SK-N-SH (cell line): ENCODE data around the gene RNF212B. TPM values are rescaled to one million over a fixed set of nuclear protein-coding genes. Genes with fewer than 3 reads are reported as not detected.

Source experiments
- CTCF ChIA-PET: fragments of 300-600, 350-600 bp; formaldehyde crosslinking; extraction: SDS; loops from one replicate; lab custom pipeline; 2021; lab: Yijun Ruan, JAX
- POLR2A ChIA-PET: fragments of 350-600 bp; sonication (Branson Sonifier 250); formaldehyde crosslinking; extraction: SDS; loops from one replicate; lab custom pipeline; 2020; ENCODE audit warnings: antibody characterized with exemption, inconsistent platforms; lab: Yijun Ruan, JAX
- DNase-seq: peaks from one replicate; pipeline ENCODE4 v3.0.0; 2012
- H2AFZ ChIP-seq: fragments of 200-600 bp; sonication (generic); 2 replicates; pipeline ENCODE4 v1.8.1; 2016; ENCODE audit warnings: antibody characterized with exemption, mild to moderate bottlenecking, low read depth
- H3F3A ChIP-seq: fragments of 200-600 bp; sonication (generic); replicated peaks from 2 replicates; pipeline ENCODE3; 2016; ENCODE audit warnings: antibody characterized with exemption, mild to moderate bottlenecking; ENCODE audit not compliant: insufficient read depth
- H3K27ac ChIP-seq, 2 experiments: fragments of 200-500 bp in 1 of 2; fragments of 200-600 bp in 1 of 2; sonication (Bioruptor generic) in 1 of 2; sonication (generic), shearing (Covaris generic) in 1 of 2; 2 replicates each; pipeline versions ENCODE4 v1.5.1 to v1.6.1; 2014 to 2016; ENCODE audit warnings: low read depth in 2 of 2, inconsistent platforms in 1 of 2, low read length in 1 of 2, mild to moderate bottlenecking in 1 of 2, mixed read lengths in 1 of 2
- H3K27me3 ChIP-seq: fragments of 200-600 bp; sonication (generic), shearing (Covaris generic); 2 replicates; pipeline ENCODE4 v1.6.1; 2016; ENCODE audit warnings: mixed run types; ENCODE audit not compliant: insufficient read depth
- H3K36me3 ChIP-seq, 2 experiments: fragments of 200-500 bp in 1 of 2; fragments of 200-600 bp in 1 of 2; sonication (Bioruptor generic) in 1 of 2; sonication (generic) in 1 of 2; replicated peaks in 1 of 2; 2 replicates each; pipeline versions ENCODE3 to v1.5.1; 2014 to 2016; ENCODE audit warnings: low read length in 1 of 2, mild to moderate bottlenecking in 1 of 2; ENCODE audit not compliant: insufficient read depth in 2 of 2, control insufficient read depth in 1 of 2
- H3K4me1 ChIP-seq, 2 experiments: fragments of 200-500 bp in 1 of 2; fragments of 200-600 bp in 1 of 2; sonication (Bioruptor generic) in 1 of 2; sonication (generic), shearing (Covaris generic) in 1 of 2; 2 replicates each; pipeline versions ENCODE4 v1.5.1 to v1.6.1; 2014 to 2016; ENCODE audit warnings: low read depth in 1 of 2, low read length in 1 of 2, mixed run types in 1 of 2; ENCODE audit not compliant: insufficient read depth in 2 of 2, control insufficient read depth in 1 of 2
- H3K4me2 ChIP-seq: fragments of 200-600 bp; sonication (generic), shearing (Covaris generic); 2 replicates; pipeline ENCODE4 v1.6.1; 2017; ENCODE audit warnings: mixed run types
- H3K4me3 ChIP-seq, 2 experiments: fragments of 200-500 bp in 1 of 2; fragments of 200-600 bp in 1 of 2; sonication (Bioruptor generic) in 1 of 2; sonication (generic), shearing (Covaris generic) in 1 of 2; 2 replicates each; pipeline versions ENCODE4 v1.5.1 to v1.8.1; 2014 to 2016; ENCODE audit warnings: low read depth in 2 of 2, inconsistent platforms in 1 of 2, low read length in 1 of 2, mild to moderate bottlenecking in 1 of 2, mixed read lengths in 1 of 2, moderate library complexity in 1 of 2
- H3K79me2 ChIP-seq: fragments of 200-600 bp; sonication (generic); 2 replicates; pipeline ENCODE4 v1.8.1; 2017; ENCODE audit warnings: mild to moderate bottlenecking; ENCODE audit not compliant: insufficient read depth
- H3K9ac ChIP-seq: fragments of 200-600 bp; sonication (generic); 2 replicates; pipeline ENCODE4 v1.6.1; 2017; ENCODE audit warnings: mixed run types
- H3K9me2 ChIP-seq: fragments of 200-600 bp; sonication (generic); 2 replicates; pipeline ENCODE4 v1.6.1; 2017; ENCODE audit warnings: mixed run types
- H3K9me3 ChIP-seq: fragments of 200-600 bp; sonication (generic); 2 replicates; pipeline ENCODE4 v1.6.1; 2017; ENCODE audit warnings: mixed run types, mild to moderate bottlenecking, moderate library complexity
- H4K20me1 ChIP-seq: fragments of 200-600 bp; sonication (generic); 2 replicates; pipeline ENCODE4 v1.6.1; 2017; ENCODE audit warnings: mild to moderate bottlenecking, mixed run types; ENCODE audit not compliant: insufficient read depth
- CHD2 ChIP-seq: fragments of 150-350 bp; IDR thresholded peaks from 2 replicates; pipeline ENCODE4 v1.6.1; 2018; ENCODE audit warnings: low read length; ENCODE audit not compliant: partially characterized antibody
- EP300 ChIP-seq, 2 experiments: IDR thresholded peaks; 2 replicates each; pipeline versions ENCODE4 v1.4.0 to v1.6.1; 2012; ENCODE audit warnings: borderline replicate concordance in 1 of 2, low read depth in 1 of 2, low read length in 1 of 2
- EZH2phosphoT487 ChIP-seq: fragments of 200-600 bp; sonication (generic); IDR thresholded peaks from 2 replicates; pipeline ENCODE4 v1.6.1; 2017; ENCODE audit warnings: low read depth, mixed run types, mild to moderate bottlenecking, antibody characterized with exemption, moderate library complexity, borderline replicate concordance
- GATA2 ChIP-seq: sonication (generic); formaldehyde crosslinking; IDR thresholded peaks from 2 replicates; pipeline ENCODE4 v1.5.0; 2020; ENCODE audit warnings: mild to moderate bottlenecking, missing genetic modification reagents
- JUND ChIP-seq: IDR thresholded peaks from 2 replicates; pipeline ENCODE4 v1.4.0; 2012
- MEF2A ChIP-seq: IDR thresholded peaks from 2 replicates; pipeline ENCODE4 v1.4.0; 2012; ENCODE audit warnings: low read depth, borderline replicate concordance
- MXI1 ChIP-seq: IDR thresholded peaks from 2 replicates; pipeline ENCODE4 v1.6.1; 2012; ENCODE audit warnings: mild to moderate bottlenecking, low read depth, low read length, improper control_type of control experiment
- RAD21 ChIP-seq: IDR thresholded peaks from 2 replicates; pipeline ENCODE4 v1.6.1; 2012; ENCODE audit warnings: mild to moderate bottlenecking, low read length
- RXRA ChIP-seq: IDR thresholded peaks from 2 replicates; pipeline ENCODE4 v1.4.0; 2012; ENCODE audit warnings: low read depth, mild to moderate bottlenecking, borderline replicate concordance
- SIN3A ChIP-seq: IDR thresholded peaks from 2 replicates; pipeline ENCODE4 v1.6.1; 2012; ENCODE audit warnings: low read depth, mild to moderate bottlenecking, low read length, moderate library complexity, borderline replicate concordance
- WGBS: methylation state at CpG from one replicate; pipeline ENCODE4 v1.1.6; 2017; ENCODE audit warnings: low lambda C conversion rate; 5-methylcytosine and 5-hydroxymethylcytosine counted together
- polyA plus RNA-seq, 3 experiments: library from polyadenylated mRNA; depleted of rRNA; stranded (reverse); fragments of >200 nt; gene quantifications; 2 replicates each; pipeline ENCODE4 v1.2.3, GENCODE V29; 2012
- TF ChIP-seq, protein P1 (sequence below): IDR thresholded peaks from 2 replicates; pipeline ENCODE4 v1.4.0; 2012; ENCODE audit warnings: low read depth
- TF ChIP-seq, protein P2 (sequence below): fragments of 150-350 bp; IDR thresholded peaks from 2 replicates; pipeline ENCODE4 v1.6.1; 2017; ENCODE audit warnings: antibody characterized with exemption, low read length, low read depth, borderline replicate concordance
- TF ChIP-seq, protein P3 (sequence below): IDR thresholded peaks from 2 replicates; pipeline ENCODE4; 2012
- TF ChIP-seq, protein P4 (sequence below): fragments of 200-600 bp; sonication (generic); IDR thresholded peaks from 2 replicates; pipeline ENCODE4 v1.6.1; 2017; ENCODE audit warnings: antibody characterized with exemption, mild to moderate bottlenecking, moderate library complexity
- TF ChIP-seq, protein P5 (sequence below): IDR thresholded peaks from 2 replicates; pipeline ENCODE4 v1.6.1; 2012; ENCODE audit warnings: mild to moderate bottlenecking, low read depth, low read length, moderate library complexity

The RNF212B gene
- polyA plus RNA-seq, 1 of the 3 experiments (the other 2 are of a cell fraction): not detected

DNA sequence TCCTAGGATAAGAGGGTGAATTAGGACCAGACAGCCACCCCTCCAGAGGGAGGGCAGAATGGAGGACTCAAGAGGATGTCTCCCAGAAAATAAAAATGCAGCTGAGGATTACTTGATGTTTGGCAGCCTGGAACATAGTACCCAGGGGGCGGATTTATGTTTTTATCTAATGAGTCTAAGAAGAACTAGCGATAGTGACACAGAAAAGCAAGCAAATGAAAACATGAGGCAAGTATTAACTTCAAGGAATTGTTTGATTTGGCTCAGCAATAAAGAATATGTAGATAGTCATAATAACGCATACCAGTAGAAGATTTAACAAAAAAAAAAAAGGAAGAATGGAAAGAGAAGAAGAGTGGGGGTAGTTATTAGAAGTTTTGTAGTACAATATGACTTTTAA, 44.3 kb upstream of the RNF212B start:
- POLR2A ChIA-PET: no interaction called here
- CTCF ChIA-PET: interaction anchor here (1.7 kb wide), 1 partner anchor 73 kb away, joined by 10 read pairs; no protein-coding TSS in a partner anchor
- no peaks in the 10 kb centered on the region for H3K9me2 ChIP-seq

DNA sequence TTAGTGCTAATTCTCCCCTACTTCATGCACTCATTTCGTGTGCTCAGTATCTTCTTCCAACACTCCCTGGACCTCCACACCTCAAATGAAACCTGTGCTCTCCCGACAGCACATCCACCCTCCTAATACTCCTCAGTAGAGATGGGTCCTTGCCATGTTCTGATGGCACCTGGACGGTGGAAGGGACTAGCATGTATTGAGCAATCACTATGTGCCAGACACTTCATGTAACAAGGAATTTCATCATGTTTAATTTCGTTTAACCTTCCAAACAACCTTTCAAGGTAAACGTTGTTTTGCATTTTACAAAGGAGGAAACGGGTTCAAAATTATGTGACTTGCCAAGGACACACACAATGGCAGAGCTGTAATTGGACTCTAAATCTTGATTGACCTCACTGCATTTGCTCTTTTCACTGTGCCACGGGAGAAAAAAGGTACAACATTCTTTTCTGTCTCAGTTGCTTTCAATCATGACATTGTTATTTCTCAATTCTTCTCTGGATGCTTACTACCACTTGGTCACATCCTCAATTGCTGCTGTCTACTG, 42.1 kb upstream of the RNF212B start:
- TF ChIP-seq, protein P1, sequence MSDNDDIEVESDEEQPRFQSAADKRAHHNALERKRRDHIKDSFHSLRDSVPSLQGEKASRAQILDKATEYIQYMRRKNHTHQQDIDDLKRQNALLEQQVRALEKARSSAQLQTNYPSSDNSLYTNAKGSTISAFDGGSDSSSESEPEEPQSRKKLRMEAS: no peak
- TF ChIP-seq, protein P2, sequence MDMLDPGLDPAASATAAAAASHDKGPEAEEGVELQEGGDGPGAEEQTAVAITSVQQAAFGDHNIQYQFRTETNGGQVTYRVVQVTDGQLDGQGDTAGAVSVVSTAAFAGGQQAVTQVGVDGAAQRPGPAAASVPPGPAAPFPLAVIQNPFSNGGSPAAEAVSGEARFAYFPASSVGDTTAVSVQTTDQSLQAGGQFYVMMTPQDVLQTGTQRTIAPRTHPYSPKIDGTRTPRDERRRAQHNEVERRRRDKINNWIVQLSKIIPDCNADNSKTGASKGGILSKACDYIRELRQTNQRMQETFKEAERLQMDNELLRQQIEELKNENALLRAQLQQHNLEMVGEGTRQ: no peak
- TF ChIP-seq CHD2 (no peak), SIN3A (no peak), EP300 (IDR thresholded peaks at IDR 0.05; ENCODE audit: borderline replicate concordance in 1 of 2, low read depth in 1 of 2, low read length in 1 of 2) (no peak), RXRA (no peak), MXI1 (no peak)
- TF ChIP-seq, protein P3, sequence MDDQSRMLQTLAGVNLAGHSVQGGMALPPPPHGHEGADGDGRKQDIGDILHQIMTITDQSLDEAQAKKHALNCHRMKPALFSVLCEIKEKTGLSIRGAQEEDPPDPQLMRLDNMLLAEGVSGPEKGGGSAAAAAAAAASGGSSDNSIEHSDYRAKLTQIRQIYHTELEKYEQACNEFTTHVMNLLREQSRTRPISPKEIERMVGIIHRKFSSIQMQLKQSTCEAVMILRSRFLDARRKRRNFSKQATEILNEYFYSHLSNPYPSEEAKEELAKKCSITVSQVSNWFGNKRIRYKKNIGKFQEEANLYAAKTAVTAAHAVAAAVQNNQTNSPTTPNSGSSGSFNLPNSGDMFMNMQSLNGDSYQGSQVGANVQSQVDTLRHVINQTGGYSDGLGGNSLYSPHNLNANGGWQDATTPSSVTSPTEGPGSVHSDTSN: no peak
- TF ChIP-seq, protein P4, sequence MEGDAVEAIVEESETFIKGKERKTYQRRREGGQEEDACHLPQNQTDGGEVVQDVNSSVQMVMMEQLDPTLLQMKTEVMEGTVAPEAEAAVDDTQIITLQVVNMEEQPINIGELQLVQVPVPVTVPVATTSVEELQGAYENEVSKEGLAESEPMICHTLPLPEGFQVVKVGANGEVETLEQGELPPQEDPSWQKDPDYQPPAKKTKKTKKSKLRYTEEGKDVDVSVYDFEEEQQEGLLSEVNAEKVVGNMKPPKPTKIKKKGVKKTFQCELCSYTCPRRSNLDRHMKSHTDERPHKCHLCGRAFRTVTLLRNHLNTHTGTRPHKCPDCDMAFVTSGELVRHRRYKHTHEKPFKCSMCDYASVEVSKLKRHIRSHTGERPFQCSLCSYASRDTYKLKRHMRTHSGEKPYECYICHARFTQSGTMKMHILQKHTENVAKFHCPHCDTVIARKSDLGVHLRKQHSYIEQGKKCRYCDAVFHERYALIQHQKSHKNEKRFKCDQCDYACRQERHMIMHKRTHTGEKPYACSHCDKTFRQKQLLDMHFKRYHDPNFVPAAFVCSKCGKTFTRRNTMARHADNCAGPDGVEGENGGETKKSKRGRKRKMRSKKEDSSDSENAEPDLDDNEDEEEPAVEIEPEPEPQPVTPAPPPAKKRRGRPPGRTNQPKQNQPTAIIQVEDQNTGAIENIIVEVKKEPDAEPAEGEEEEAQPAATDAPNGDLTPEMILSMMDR: no peak
- no peaks in the 10 kb centered on the region for H3F3A ChIP-seq
- no peak overlapping the region for H3K9ac ChIP-seq
- DNase-seq: no peak
- no peaks in the 10 kb centered on the region for H3K4me1 ChIP-seq
- no peaks in the 10 kb centered on the region for H3K79me2 ChIP-seq
- H3K27me3 ChIP-seq: peaks cover 57% of the 10 kb centered on the region; the same call in 1 of the 2 replicates
- ChIA-PET CTCF (interaction anchor here (1.4 kb wide), 2 partner anchors 14 to 127 kb away, joined by 3 to 4 read pairs; no protein-coding TSS in a partner anchor), POLR2A (no interaction called here)
- no peaks in the 10 kb centered on the region for H3K9me2 ChIP-seq
- 4% methylated on average over 7 of the region's 7 CpGs for WGBS
- H3K27ac ChIP-seq: no peak overlapping the region
- no peak overlapping the region for H2AFZ ChIP-seq
- no peaks in the 10 kb centered on the region for H4K20me1 ChIP-seq
- no peaks in the 10 kb centered on the region for H3K36me3 ChIP-seq
- no peak overlapping the region for H3K4me3 ChIP-seq
- no peaks in the 10 kb centered on the region for H3K9me3 ChIP-seq
- H3K4me2 ChIP-seq: no peak overlapping the region

More for the DNA sequence above, 44.3 kb upstream of the RNF212B start:
- Histone ChIP-seq H3K4me1 (no peaks in the 10 kb centered on the region), H3K4me2 (no peak overlapping the region), H3K27ac (no peak overlapping the region), H3K27me3 (peaks cover 45% of the 10 kb centered on the region; the same call in 1 of the 2 replicates), H4K20me1 (no peaks in the 10 kb centered on the region), H3K36me3 (no peaks in the 10 kb centered on the region), H3K9me3 (no peaks in the 10 kb centered on the region), H3K4me3 (no peak overlapping the region), H2AFZ (no peak overlapping the region), H3F3A (no peaks in the 10 kb centered on the region), H3K9ac (no peak overlapping the region), H3K79me2 (no peaks in the 10 kb centered on the region)
- no peak for DNase-seq
- WGBS: 5% methylated on average over 3 of the region's 3 CpGs
- TF ChIP-seq RAD21: no peak
- TF ChIP-seq EZH2phosphoT487: no peak
- no peak for TF ChIP-seq GATA2 (CRISPR knock-in tag)
- TF ChIP-seq JUND: no peak
- TF ChIP-seq, protein P5, sequence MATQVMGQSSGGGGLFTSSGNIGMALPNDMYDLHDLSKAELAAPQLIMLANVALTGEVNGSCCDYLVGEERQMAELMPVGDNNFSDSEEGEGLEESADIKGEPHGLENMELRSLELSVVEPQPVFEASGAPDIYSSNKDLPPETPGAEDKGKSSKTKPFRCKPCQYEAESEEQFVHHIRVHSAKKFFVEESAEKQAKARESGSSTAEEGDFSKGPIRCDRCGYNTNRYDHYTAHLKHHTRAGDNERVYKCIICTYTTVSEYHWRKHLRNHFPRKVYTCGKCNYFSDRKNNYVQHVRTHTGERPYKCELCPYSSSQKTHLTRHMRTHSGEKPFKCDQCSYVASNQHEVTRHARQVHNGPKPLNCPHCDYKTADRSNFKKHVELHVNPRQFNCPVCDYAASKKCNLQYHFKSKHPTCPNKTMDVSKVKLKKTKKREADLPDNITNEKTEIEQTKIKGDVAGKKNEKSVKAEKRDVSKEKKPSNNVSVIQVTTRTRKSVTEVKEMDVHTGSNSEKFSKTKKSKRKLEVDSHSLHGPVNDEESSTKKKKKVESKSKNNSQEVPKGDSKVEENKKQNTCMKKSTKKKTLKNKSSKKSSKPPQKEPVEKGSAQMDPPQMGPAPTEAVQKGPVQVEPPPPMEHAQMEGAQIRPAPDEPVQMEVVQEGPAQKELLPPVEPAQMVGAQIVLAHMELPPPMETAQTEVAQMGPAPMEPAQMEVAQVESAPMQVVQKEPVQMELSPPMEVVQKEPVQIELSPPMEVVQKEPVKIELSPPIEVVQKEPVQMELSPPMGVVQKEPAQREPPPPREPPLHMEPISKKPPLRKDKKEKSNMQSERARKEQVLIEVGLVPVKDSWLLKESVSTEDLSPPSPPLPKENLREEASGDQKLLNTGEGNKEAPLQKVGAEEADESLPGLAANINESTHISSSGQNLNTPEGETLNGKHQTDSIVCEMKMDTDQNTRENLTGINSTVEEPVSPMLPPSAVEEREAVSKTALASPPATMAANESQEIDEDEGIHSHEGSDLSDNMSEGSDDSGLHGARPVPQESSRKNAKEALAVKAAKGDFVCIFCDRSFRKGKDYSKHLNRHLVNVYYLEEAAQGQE: no peak
- no peak for TF ChIP-seq MEF2A
